Activated CD8-positive, alpha-beta memory T cell treated with anti-CD3 and anti-CD28 coated beads for 48 hours (primary cell): ENCODE data around the gene SCUBE1.
A peak's percentile ranks its signal among the peaks of the same experiment; 100 is the strongest.

Experiments used
- DNase-seq, 3 experiments: peaks; one replicate each; pipeline ENCODE4 v3.0.0-alpha.2; 2020; ENCODE audit warnings: low read depth in 2 of 3, low spot score in 2 of 3

SCUBE1 gene

GRCh38 chr22:43240614-43241013 is 102.6 kb downstream of the SCUBE1 start:
- no peak for DNase-seq

- DNase-seq, result no peak
Observed at GRCh38 chr22:43239956-43240355, 103.2 kb downstream of the SCUBE1 start.

- no peak for DNase-seq
Observed at GRCh38 chr22:43239193-43239780, 103.9 kb downstream of the SCUBE1 start.

GRCh38 chr22:43238526-43239006 is 104.6 kb downstream of the SCUBE1 start:
- no peak for DNase-seq

- no peak for DNase-seq
Observed at GRCh38 chr22:43237280-43237679, 105.9 kb downstream of the SCUBE1 start.

- DNase-seq, result no peak
Observed at GRCh38 chr22:43236411-43237166, 106.6 kb downstream of the SCUBE1 start.

GRCh38 chr22:43235445-43236409 is 107.4 kb downstream of the SCUBE1 start:
- no peak for DNase-seq

- no peak for DNase-seq
Observed at GRCh38 chr22:43234264-43234988, 108.7 kb downstream of the SCUBE1 start.

GRCh38 chr22:43233529-43233928 is 109.6 kb downstream of the SCUBE1 start:
- DNase-seq, result no peak

- no peak for DNase-seq
Observed at GRCh38 chr22:43232445-43232844, 110.7 kb downstream of the SCUBE1 start.

GRCh38 chr22:43231724-43232034 is 111.5 kb downstream of the SCUBE1 start:
- DNase-seq, result no peak

GRCh38 chr22:43230971-43231723 is 112.0 kb downstream of the SCUBE1 start:
- peak; percentile 13 to 47 (median 43) for DNase-seq

GRCh38 chr22:43230571-43230970 is 112.6 kb downstream of the SCUBE1 start:
- no peak for DNase-seq

GRCh38 chr22:43228863-43229262 is 114.3 kb downstream of the SCUBE1 start:
- DNase-seq, result no peak

GRCh38 chr22:43228330-43228729 is 114.8 kb downstream of the SCUBE1 start:
- DNase-seq, result peak in 1 of 3 experiments; percentile 13

- DNase-seq, result no peak
Observed at GRCh38 chr22:43227239-43227630, 115.9 kb downstream of the SCUBE1 start.

GRCh38 chr22:43226377-43227238 is 116.6 kb downstream of the SCUBE1 start:
- DNase-seq, result no peak

GRCh38 chr22:43225609-43226008 is 117.6 kb downstream of the SCUBE1 start:
- no peak for DNase-seq

- DNase-seq, result no peak
Observed at GRCh38 chr22:43222987-43223386, 120.2 kb downstream of the SCUBE1 start.
